Muscle layer of colon (tissue), 2 donors: ENCODE data around the gene RAPGEF5.

Experiments
- H3K27ac ChIP-seq: one replicate; pipeline ENCODE4 v1.7.0; 2013; ENCODE audit warnings: low read depth, mild to moderate bottlenecking, low read length, moderate library complexity
- H3K27me3 ChIP-seq, 2 donors: one replicate each; pipeline ENCODE4 v1.7.0; 2013; ENCODE audit warnings: low read length in 2 of 2, mild to moderate bottlenecking in 2 of 2; ENCODE audit not compliant: insufficient read depth in 2 of 2, control insufficient read depth in 1 of 2
- H3K36me3 ChIP-seq: one replicate; pipeline ENCODE4 v1.7.0; 2013; ENCODE audit warnings: mild to moderate bottlenecking, low read length; ENCODE audit not compliant: insufficient read depth
- H3K4me1 ChIP-seq: one replicate; pipeline ENCODE4 v1.7.0; 2013; ENCODE audit warnings: mild to moderate bottlenecking, low read length; ENCODE audit not compliant: insufficient read depth
- H3K4me3 ChIP-seq, 2 donors: one replicate each; pipeline ENCODE4 v1.7.0; 2013; ENCODE audit warnings: low read length in 2 of 2, low read depth in 1 of 2, mild to moderate bottlenecking in 1 of 2, moderate library complexity in 1 of 2
- H3K9ac ChIP-seq: one replicate; pipeline ENCODE4 v1.7.0; 2013; ENCODE audit warnings: low read length
- H3K9me3 ChIP-seq: one replicate; pipeline ENCODE4 v1.7.0; 2013; ENCODE audit warnings: mild to moderate bottlenecking, low read length
- donor health status: abdominal sarcoma.
- donor health status: Adenocarcinoma of cecum.

The RAPGEF5 gene

DNA sequence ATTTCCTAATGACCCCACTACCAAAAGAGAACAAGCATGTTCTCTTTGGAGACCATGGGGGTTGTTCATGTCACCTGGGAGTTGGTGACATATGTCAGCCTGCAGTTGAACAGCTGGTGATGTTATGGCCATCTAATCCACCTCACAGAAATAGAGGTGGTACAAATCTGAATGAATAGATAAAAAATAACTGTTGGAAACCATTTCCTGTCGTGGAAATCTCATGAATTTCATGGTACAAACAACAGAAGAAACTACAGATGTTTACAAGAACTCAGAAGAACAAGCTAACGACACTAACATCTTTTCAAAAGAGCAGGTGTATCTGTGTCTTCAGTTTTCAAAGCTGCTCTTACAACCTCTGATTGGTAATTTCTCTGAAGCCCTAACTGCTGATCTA is 81.3 kb downstream of the RAPGEF5 start:
- Histone ChIP-seq H3K9ac (no peak overlapping the region), H3K4me3 (no peak overlapping the region), H3K27ac (no peak overlapping the region), H3K9me3 (no peaks in the 10 kb centered on the region), H3K4me1 (no peaks in the 10 kb centered on the region), H3K36me3 (no peaks in the 10 kb centered on the region), H3K27me3 (no peaks in the 10 kb centered on the region)

DNA sequence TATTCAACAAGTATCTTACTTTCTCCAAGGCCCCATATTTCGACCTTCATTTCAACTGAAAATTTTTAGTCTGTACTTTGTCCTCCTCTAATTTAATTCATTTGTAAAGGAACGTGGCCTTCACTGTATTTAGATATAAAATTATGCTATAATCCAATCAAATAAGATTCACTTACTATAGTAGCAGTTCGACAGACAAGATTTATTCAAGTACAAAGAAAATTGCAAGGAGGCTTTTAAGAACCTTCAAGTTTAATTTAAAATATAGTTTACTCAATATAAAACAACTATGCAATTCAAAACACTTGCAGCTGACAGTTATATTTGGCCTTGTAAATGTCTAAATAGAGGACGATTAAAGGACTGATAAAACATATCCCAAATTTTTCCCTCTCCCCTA is 85.6 kb downstream of the RAPGEF5 start:
- Histone ChIP-seq H3K9ac (no peak overlapping the region), H3K36me3 (no peaks in the 10 kb centered on the region), H3K4me3 (no peak overlapping the region), H3K4me1 (no peaks in the 10 kb centered on the region), H3K27ac (no peak overlapping the region), H3K27me3 (no peaks in the 10 kb centered on the region), H3K9me3 (no peaks in the 10 kb centered on the region)

DNA sequence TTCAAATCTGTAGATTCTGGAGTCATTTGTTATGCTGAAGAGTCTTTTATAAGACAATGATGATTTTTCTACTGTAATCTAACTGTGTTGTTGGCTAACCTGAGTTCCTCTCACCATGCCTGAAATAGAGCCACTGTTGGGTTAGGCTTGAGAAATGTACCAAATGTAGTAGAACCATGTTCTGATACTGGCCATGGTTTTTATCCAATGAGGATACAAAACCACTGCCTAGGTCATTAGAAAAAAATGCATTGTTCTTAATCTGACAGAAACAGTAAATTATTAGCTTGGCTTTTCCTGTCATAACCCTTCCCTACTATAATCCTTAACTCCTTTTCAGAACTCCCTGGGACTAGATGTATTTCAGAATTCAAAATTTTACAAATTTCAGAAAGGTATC is 86.6 kb downstream of the RAPGEF5 start:
- no peak overlapping the region for H3K9ac ChIP-seq
- H3K4me3 ChIP-seq, result no peak overlapping the region
- H3K36me3 ChIP-seq, result no peaks in the 10 kb centered on the region
- no peak overlapping the region for H3K27ac ChIP-seq
- no peaks in the 10 kb centered on the region for H3K27me3 ChIP-seq
- H3K4me1 ChIP-seq, result no peaks in the 10 kb centered on the region
- H3K9me3 ChIP-seq, result no peaks in the 10 kb centered on the region

GRCh38 chr7:22269963-22270362 is 87.0 kb downstream of the RAPGEF5 start:
- H3K27ac ChIP-seq, result no peak overlapping the region
- no peaks in the 10 kb centered on the region for H3K9me3 ChIP-seq
- no peak overlapping the region for H3K4me3 ChIP-seq
- H3K9ac ChIP-seq, result no peak overlapping the region
- H3K27me3 ChIP-seq, result no peaks in the 10 kb centered on the region
- H3K36me3 ChIP-seq, result no peaks in the 10 kb centered on the region
- no peaks in the 10 kb centered on the region for H3K4me1 ChIP-seq

DNA sequence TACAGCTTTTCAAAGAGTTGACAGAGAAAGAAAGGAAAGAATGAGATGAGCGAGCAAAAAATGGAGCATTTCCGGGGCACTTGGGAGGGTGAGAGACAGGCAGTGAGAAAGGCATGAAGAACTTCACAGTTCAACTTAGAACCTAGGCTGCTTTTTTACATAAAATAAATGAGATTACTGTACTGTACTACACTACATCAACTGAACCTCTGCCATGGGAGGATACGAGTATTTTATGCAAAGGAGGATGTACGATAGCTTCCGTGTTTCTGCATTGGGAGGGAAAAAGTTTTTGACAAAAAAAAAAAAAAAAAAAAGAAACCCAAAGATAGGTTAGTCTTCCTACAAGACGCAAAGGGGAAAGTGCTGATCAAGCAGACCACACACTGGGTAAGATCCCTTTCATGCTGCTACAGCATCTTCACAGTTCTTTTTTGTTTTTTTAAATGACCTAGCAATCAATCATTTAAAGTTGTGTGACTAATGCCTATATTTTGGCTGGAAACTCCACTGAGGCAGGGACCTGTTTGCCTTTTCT is 88.0 kb downstream of the RAPGEF5 start:
- H3K4me3 ChIP-seq, result no peak overlapping the region
- no peak overlapping the region for H3K27ac ChIP-seq
- no peak overlapping the region for H3K9ac ChIP-seq
- H3K4me1 ChIP-seq, result no peaks in the 10 kb centered on the region
- no peaks in the 10 kb centered on the region for H3K36me3 ChIP-seq
- no peaks in the 10 kb centered on the region for H3K27me3 ChIP-seq
- no peaks in the 10 kb centered on the region for H3K9me3 ChIP-seq

- Histone ChIP-seq H3K27me3 (no peaks in the 10 kb centered on the region), H3K4me3 (no peak overlapping the region), H3K27ac (no peak overlapping the region), H3K9me3 (no peaks in the 10 kb centered on the region), H3K9ac (no peak overlapping the region), H3K4me1 (no peaks in the 10 kb centered on the region), H3K36me3 (no peaks in the 10 kb centered on the region)
Measured at GRCh38 chr7:22267930-22268615, 88.9 kb downstream of the RAPGEF5 start.

DNA sequence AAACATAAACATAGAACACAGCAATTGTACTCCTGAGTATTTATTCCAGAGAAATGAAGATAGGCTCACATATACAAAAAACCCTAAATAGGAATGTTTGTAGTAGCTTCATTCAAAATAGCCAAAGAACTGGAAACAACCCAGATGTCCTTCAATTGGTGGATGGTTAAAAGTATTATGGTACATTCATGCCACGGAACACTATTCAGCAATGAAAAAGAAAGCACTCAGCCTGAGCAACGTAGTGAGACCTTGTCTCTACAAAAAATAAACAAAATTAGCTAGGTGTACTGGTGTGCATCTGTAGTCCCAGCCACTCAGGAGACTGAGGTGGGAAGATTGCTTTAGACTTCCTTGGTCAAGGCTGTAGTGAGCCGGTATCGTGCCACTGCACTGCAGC is 94.4 kb downstream of the RAPGEF5 start:
- Histone ChIP-seq H3K36me3 (no peaks in the 10 kb centered on the region), H3K4me1 (no peaks in the 10 kb centered on the region), H3K27ac (no peak overlapping the region), H3K9me3 (no peaks in the 10 kb centered on the region), H3K9ac (no peak overlapping the region), H3K27me3 (no peaks in the 10 kb centered on the region), H3K4me3 (no peak overlapping the region)

DNA sequence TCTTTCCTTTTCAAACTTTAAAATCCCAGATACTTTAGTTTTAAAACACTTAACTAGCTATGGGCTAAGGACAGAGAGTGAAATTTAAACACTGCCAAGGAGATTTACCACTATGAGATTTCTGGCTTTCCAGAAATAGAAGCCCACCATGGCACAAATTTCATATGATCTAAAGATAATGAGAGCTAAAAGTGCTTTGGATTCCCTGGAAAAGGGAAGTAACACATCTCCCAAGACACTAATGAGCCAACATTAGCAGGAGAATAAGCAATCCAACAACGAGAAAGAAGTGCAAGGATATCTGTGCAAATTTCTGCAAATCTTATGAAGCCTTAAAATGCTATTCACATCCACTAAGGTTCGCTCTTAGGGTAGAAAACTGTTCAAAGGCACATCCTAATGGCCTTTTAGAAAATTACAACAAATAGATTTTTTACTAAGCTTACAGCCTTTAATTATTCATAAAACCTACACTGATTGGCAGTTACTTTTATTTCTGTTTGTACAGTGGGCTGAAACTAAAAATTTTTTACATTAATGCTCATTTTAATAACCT is 100.3 kb downstream of the RAPGEF5 start:
- Histone ChIP-seq H3K9ac (no peak overlapping the region), H3K4me3 (no peak overlapping the region), H3K36me3 (no peaks in the 10 kb centered on the region), H3K4me1 (no peaks in the 10 kb centered on the region), H3K27ac (no peak overlapping the region), H3K27me3 (no peaks in the 10 kb centered on the region), H3K9me3 (no peaks in the 10 kb centered on the region)

GRCh38 chr7:22255834-22256233 is 101.1 kb downstream of the RAPGEF5 start:
- no peaks in the 10 kb centered on the region for H3K36me3 ChIP-seq
- no peak overlapping the region for H3K27ac ChIP-seq
- H3K9me3 ChIP-seq, result no peaks in the 10 kb centered on the region
- H3K4me3 ChIP-seq, result no peak overlapping the region
- H3K4me1 ChIP-seq, result no peaks in the 10 kb centered on the region
- no peaks in the 10 kb centered on the region for H3K27me3 ChIP-seq
- H3K9ac ChIP-seq, result no peak overlapping the region

- H3K36me3 ChIP-seq, result no peaks in the 10 kb centered on the region
- H3K4me3 ChIP-seq, result no peak overlapping the region
- H3K27me3 ChIP-seq, result no peaks in the 10 kb centered on the region
- H3K4me1 ChIP-seq, result no peaks in the 10 kb centered on the region
- H3K9me3 ChIP-seq, result no peaks in the 10 kb centered on the region
- no peak overlapping the region for H3K9ac ChIP-seq
- H3K27ac ChIP-seq, result no peak overlapping the region
Measured at GRCh38 chr7:22255342-22255741, 101.6 kb downstream of the RAPGEF5 start.

GRCh38 chr7:22252936-22253536 is 103.9 kb downstream of the RAPGEF5 start:
- Histone ChIP-seq H3K9ac (no peak overlapping the region), H3K27me3 (no peaks in the 10 kb centered on the region), H3K36me3 (no peaks in the 10 kb centered on the region), H3K4me1 (no peaks in the 10 kb centered on the region), H3K9me3 (no peaks in the 10 kb centered on the region), H3K4me3 (no peak overlapping the region), H3K27ac (no peak overlapping the region)

- no peak overlapping the region for H3K27ac ChIP-seq
- no peaks in the 10 kb centered on the region for H3K9me3 ChIP-seq
- H3K36me3 ChIP-seq, result no peaks in the 10 kb centered on the region
- no peak overlapping the region for H3K9ac ChIP-seq
- no peaks in the 10 kb centered on the region for H3K4me1 ChIP-seq
- H3K4me3 ChIP-seq, result no peak overlapping the region
- no peaks in the 10 kb centered on the region for H3K27me3 ChIP-seq
Measured at GRCh38 chr7:22252016-22252415, 104.9 kb downstream of the RAPGEF5 start.
